NK-92 (cell line): ENCODE measurements around the gene TMPRSS11F.
"Not testable (repeated sequence)": the region's sequence is repeated elsewhere in the genome, so short reads cannot be mapped to it uniquely, and the experiment has no call there.

Experiments
- DNase-seq: peaks from one replicate; lab custom pipeline; 2025; ENCODE audit not compliant: unreplicated experiment; lab: John Stamatoyannopoulos, UW

Gene TMPRSS11F

GRCh38 chr4:68129793-68130192 is at the start of gene TMPRSS11F:
TSS of gene TMPRSS11F (minus strand) at chr4:68129869. CDS start at chr4:68129820, 49 bp downstream.
- no peak for DNase-seq

- DNase-seq, result no peak
These were observed 47.2 kb upstream of the TMPRSS11F start for GRCh38 chr4:68176904-68177303.

- DNase-seq, result no peak
These were observed 46.8 kb upstream of the TMPRSS11F start for GRCh38 chr4:68176500-68176899.

- no peak for DNase-seq
These were observed 46.0 kb upstream of the TMPRSS11F start for GRCh38 chr4:68175562-68176155.

- not testable (repeated sequence) for DNase-seq
These were observed 44.7 kb upstream of the TMPRSS11F start for GRCh38 chr4:68174389-68174788.

- DNase-seq, result not testable (repeated sequence)
These were observed 42.5 kb upstream of the TMPRSS11F start for GRCh38 chr4:68172147-68172546.

GRCh38 chr4:68167706-68168105 is 38.0 kb upstream of the TMPRSS11F start:
- DNase-seq, result no peak

GRCh38 chr4:68167166-68167565 is 37.5 kb upstream of the TMPRSS11F start:
- DNase-seq, result no peak

GRCh38 chr4:68163754-68164153 is 34.1 kb upstream of the TMPRSS11F start:
- no peak for DNase-seq

- no peak for DNase-seq
These were observed 32.5 kb upstream of the TMPRSS11F start for GRCh38 chr4:68162196-68162595.

GRCh38 chr4:68152411-68152810 is 22.7 kb upstream of the TMPRSS11F start:
- no peak for DNase-seq

- no peak for DNase-seq
These were observed 19.4 kb upstream of the TMPRSS11F start for GRCh38 chr4:68148800-68149685.

GRCh38 chr4:68147079-68147478 is 17.4 kb upstream of the TMPRSS11F start:
- DNase-seq, result no peak

- no peak for DNase-seq
These were observed 15.6 kb upstream of the TMPRSS11F start for GRCh38 chr4:68145261-68145660.

GRCh38 chr4:68141852-68142251 is 12.2 kb upstream of the TMPRSS11F start:
- DNase-seq, result no peak

- no peak for DNase-seq
These were observed 2.7 kb upstream of the TMPRSS11F start for GRCh38 chr4:68132342-68132741.

- no peak for DNase-seq
These were observed 5.4 kb downstream of the TMPRSS11F start for GRCh38 chr4:68124262-68124661.

- no peak for DNase-seq
These were observed 6.1 kb downstream of the TMPRSS11F start for GRCh38 chr4:68123525-68123924.

- DNase-seq, result no peak
These were observed 9.7 kb downstream of the TMPRSS11F start for GRCh38 chr4:68119921-68120320.

- no peak for DNase-seq
These were observed 19.2 kb downstream of the TMPRSS11F start for GRCh38 chr4:68110441-68110840.

- DNase-seq, result no peak
These were observed 19.8 kb downstream of the TMPRSS11F start for GRCh38 chr4:68109868-68110267.

- DNase-seq, result no peak
These were observed 46.9 kb downstream of the TMPRSS11F start for GRCh38 chr4:68082758-68083157.
